Upper lobe of left lung (tissue), 6 donors: ENCODE measurements around the gene KCNK2. TPM values are rescaled to one million over a fixed set of nuclear protein-coding genes. Genes with fewer than 3 reads are reported as not detected.

Source experiments
- ATAC-seq, 2 donors: fragments of 200-7000 bp; cut with Tn5 transposase; one replicate each; pipeline ENCODE4 v1.9.1; 2022; ENCODE audit warnings: mild to moderate bottlenecking in 2 of 2, moderate library complexity in 2 of 2; ENCODE audit not compliant: low FRiP score in 2 of 2
- DNase-seq, 2 donors: peaks; one replicate each; pipeline ENCODE4 v3.0.0-alpha.2; 2019 to 2020
- H3K27ac ChIP-seq, 4 donors: fragments of 200-600 bp; sonication (generic); one replicate each; pipeline ENCODE4 v1.5.1; 2016 to 2019
- H3K27me3 ChIP-seq, 4 donors: fragments of 200-600 bp; sonication (generic); one replicate each; pipeline ENCODE4 v1.5.1; 2017 to 2019
- H3K36me3 ChIP-seq, 4 donors: fragments of 200-600 bp; sonication (generic); one replicate each; pipeline ENCODE4 v1.5.1; 2016 to 2019
- H3K4me1 ChIP-seq, 4 donors: fragments of 200-600 bp; sonication (generic); one replicate each; pipeline ENCODE4 v1.5.1; 2018 to 2019
- H3K4me3 ChIP-seq, 4 donors: fragments of 200-600 bp; sonication (generic); one replicate each; pipeline ENCODE4 v1.5.1; 2017 to 2019; ENCODE audit warnings: mild to moderate bottlenecking in 2 of 4, moderate library complexity in 1 of 4
- H3K9me3 ChIP-seq, 4 donors: fragments of 200-600 bp; sonication (generic); one replicate each; pipeline ENCODE4 v1.5.1; 2018 to 2019
- EP300 ChIP-seq, 4 donors: sonication (generic); formaldehyde crosslinking; IDR thresholded peaks; one replicate each; pipeline ENCODE4 v1.5.1; 2017; ENCODE audit warnings: antibody characterized with exemption in 4 of 4, control low read depth in 2 of 4
- POLR2A ChIP-seq, 4 donors: fragments of 450-650 bp; IDR thresholded peaks; one replicate each; pipeline ENCODE4 v1.5.1; 2016 to 2017; ENCODE audit warnings: antibody characterized with exemption in 4 of 4, mild to moderate bottlenecking in 2 of 4
- POLR2AphosphoS5 ChIP-seq, 2 donors: sonication (generic); formaldehyde crosslinking; IDR thresholded peaks; one replicate each; pipeline ENCODE4 v1.5.1; 2017; ENCODE audit warnings: antibody characterized with exemption in 2 of 2
- WGBS, 2 donors: methylation state at CpG; one replicate each; pipeline ENCODE4 v1.1.5; 2017 to 2018; 5-methylcytosine and 5-hydroxymethylcytosine counted together
- total RNA-seq, 6 donors: library from RNA; depleted of rRNA in 4 of 6; stranded (reverse); fragments of >200 nt in 4 of 6; gene quantifications; one replicate each; pipeline versions ENCODE4 v1.1.0 to v1.2.1, GENCODE V29; 2016 to 2021
- TF ChIP-seq, protein P1 (sequence below), 6 experiments: fragments of 450-650 bp in 4 of 6; fragments of 200-600 bp in 2 of 6; sonication (generic) in 2 of 6; IDR thresholded peaks; one replicate each; pipeline ENCODE4 v1.5.1; 2016 to 2019; ENCODE audit warnings: antibody characterized with exemption in 6 of 6
- donor health status: DM: no; HTN: no; CAD: no; lungs with moderate emphysema.
- donor health status: DM: no; HTN: yes; CAD: no; lungs with severe emphysema.

Gene KCNK2
- total RNA-seq, 6 donors from 2014 or later = 0.20 to 2.4 (median 0.33) TPM; not detected in 2

DNA sequence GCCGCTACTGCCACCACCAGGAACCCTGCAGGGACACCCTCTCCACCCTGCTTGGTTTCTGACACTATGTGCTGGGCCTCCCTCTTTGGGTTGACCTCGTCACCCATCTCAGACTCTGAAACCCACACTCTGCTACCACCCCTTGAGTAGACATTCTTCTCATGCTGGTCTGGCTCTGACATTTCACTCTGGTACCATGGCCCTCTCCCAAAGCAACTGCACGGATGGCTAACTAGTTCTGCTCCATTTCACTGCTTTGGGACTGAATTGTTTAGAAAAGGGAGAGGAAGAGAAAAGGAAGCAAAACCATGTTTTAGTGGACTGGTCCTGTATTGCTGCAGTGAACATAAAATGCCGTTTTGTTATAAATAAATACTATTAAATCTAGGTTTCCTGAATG, 137.8 kb downstream of the KCNK2 start:
- DNase-seq (no peak), ATAC-seq (peak in 1 of 2 donors; percentile 24)
- no peaks in the 10 kb centered on the region for H3K36me3 ChIP-seq
- 82 to 92% methylated on average over 4 of the region's 4 CpGs for WGBS, 2 donors
- no peaks in the 10 kb centered on the region for H3K9me3 ChIP-seq
- no peak overlapping the region for H3K27ac ChIP-seq
- H3K4me3 ChIP-seq = no peak overlapping the region
- H3K4me1 ChIP-seq = no peaks in the 10 kb centered on the region
- no peaks in the 10 kb centered on the region for H3K27me3 ChIP-seq
- TF ChIP-seq, protein P1, sequence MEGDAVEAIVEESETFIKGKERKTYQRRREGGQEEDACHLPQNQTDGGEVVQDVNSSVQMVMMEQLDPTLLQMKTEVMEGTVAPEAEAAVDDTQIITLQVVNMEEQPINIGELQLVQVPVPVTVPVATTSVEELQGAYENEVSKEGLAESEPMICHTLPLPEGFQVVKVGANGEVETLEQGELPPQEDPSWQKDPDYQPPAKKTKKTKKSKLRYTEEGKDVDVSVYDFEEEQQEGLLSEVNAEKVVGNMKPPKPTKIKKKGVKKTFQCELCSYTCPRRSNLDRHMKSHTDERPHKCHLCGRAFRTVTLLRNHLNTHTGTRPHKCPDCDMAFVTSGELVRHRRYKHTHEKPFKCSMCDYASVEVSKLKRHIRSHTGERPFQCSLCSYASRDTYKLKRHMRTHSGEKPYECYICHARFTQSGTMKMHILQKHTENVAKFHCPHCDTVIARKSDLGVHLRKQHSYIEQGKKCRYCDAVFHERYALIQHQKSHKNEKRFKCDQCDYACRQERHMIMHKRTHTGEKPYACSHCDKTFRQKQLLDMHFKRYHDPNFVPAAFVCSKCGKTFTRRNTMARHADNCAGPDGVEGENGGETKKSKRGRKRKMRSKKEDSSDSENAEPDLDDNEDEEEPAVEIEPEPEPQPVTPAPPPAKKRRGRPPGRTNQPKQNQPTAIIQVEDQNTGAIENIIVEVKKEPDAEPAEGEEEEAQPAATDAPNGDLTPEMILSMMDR (IDR thresholded peaks at IDR 0.05) = no peak
- TF ChIP-seq POLR2AphosphoS5 (IDR thresholded peaks at IDR 0.05) = no peak
- no peak for TF ChIP-seq EP300 (IDR thresholded peaks at IDR 0.05)
- TF ChIP-seq POLR2A (IDR thresholded peaks at IDR 0.05) = no peak

DNA sequence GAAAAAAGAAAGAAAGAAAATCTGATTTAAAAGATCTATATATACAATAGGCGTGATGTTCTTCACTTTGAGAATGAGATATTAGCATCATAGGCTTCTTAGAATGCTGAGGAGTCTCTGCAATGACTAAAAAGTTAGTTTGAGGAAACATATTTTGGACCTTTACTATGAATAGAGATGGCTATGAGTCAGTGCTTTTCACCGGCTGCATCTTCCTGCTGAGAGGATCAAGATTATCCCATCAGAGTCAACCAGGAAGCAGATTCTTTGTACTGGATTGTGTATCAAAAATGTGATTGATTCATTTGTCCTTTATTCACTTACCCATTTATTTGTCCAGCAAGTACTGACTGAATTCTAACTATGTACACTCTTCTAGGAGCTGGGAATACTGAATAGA, 144.2 kb downstream of the KCNK2 start:
- Histone ChIP-seq H3K27ac (no peak overlapping the region), H3K4me3 (no peak overlapping the region), H3K9me3 (no peaks in the 10 kb centered on the region), H3K27me3 (no peaks in the 10 kb centered on the region), H3K4me1 (no peaks in the 10 kb centered on the region), H3K36me3 (no peaks in the 10 kb centered on the region)
- TF ChIP-seq EP300 (IDR thresholded peaks at IDR 0.05) (no peak), POLR2AphosphoS5 (IDR thresholded peaks at IDR 0.05) (no peak), POLR2A (IDR thresholded peaks at IDR 0.05) (no peak)
- TF ChIP-seq, protein P1 (IDR thresholded peaks at IDR 0.05) = no peak
- DNase-seq = no peak
- 89 to 90% methylated on average over 2 of the region's 2 CpGs for WGBS, 2 donors
- ATAC-seq = no peak

DNA sequence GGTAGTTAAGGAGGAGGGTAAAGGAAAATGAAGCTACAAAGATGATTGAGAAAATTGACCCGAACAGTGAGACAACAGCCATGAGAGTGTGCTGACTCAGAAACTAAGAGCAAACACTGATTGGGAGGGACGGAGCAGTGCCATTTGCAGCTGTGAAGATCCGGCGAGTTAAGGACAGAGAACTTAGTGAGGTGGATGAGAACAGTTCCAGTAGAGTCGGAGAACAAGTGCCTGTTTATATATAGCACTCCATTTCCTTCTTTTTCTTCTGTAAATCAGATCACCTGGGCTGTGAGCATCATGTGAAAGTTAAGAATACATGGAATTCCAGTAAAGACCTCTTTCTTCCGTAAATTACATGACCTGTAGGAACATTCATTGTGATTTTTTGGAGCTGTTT, 145.7 kb downstream of the KCNK2 start:
- DNase-seq = no peak
- TF ChIP-seq POLR2A (IDR thresholded peaks at IDR 0.05) (no peak), POLR2AphosphoS5 (IDR thresholded peaks at IDR 0.05) (no peak), EP300 (IDR thresholded peaks at IDR 0.05) (no peak)
- TF ChIP-seq, protein P1 (IDR thresholded peaks at IDR 0.05) = no peak

DNA sequence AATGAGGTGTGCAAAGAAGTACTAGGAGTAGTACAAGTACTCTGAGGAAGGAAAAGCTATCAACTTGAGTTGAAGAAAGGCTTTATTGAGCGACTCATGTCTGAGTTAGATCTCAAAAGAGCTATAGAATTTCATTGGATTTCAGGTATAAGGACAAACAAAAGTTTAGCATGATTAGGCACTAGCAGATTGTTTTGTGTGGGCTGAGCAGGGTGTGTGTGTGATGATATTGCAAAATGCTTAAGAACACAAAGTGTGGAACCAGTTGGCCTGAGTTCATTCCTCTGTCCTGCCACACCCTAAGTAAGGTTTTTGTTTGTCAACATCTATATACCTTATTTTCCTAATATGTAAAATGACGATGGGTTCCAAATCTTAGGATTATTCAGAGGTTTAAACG, 158.9 kb downstream of the KCNK2 start:
- TF ChIP-seq EP300 (IDR thresholded peaks at IDR 0.05) (no peak), POLR2A (IDR thresholded peaks at IDR 0.05) (no peak), POLR2AphosphoS5 (IDR thresholded peaks at IDR 0.05) (no peak)
- TF ChIP-seq, protein P1 (IDR thresholded peaks at IDR 0.05) = no peak
- Histone ChIP-seq H3K4me1 (no peaks in the 10 kb centered on the region), H3K27ac (no peak overlapping the region), H3K9me3 (no peaks in the 10 kb centered on the region), H3K36me3 (no peaks in the 10 kb centered on the region), H3K27me3 (no peaks in the 10 kb centered on the region), H3K4me3 (no peak overlapping the region)
- ATAC-seq (no peak), DNase-seq (no peak)
- 78 to 88% methylated on average over 3 of the region's 3 CpGs for WGBS, 2 donors

More for the DNA sequence above, 145.7 kb downstream of the KCNK2 start:
- Histone ChIP-seq H3K4me3 (no peak overlapping the region), H3K9me3 (no peaks in the 10 kb centered on the region), H3K36me3 (no peaks in the 10 kb centered on the region), H3K4me1 (no peaks in the 10 kb centered on the region), H3K27ac (no peak overlapping the region), H3K27me3 (no peaks in the 10 kb centered on the region)
- ATAC-seq = no peak
- 75 to 79% methylated on average over 6 of the region's 6 CpGs for WGBS, 2 donors

DNA sequence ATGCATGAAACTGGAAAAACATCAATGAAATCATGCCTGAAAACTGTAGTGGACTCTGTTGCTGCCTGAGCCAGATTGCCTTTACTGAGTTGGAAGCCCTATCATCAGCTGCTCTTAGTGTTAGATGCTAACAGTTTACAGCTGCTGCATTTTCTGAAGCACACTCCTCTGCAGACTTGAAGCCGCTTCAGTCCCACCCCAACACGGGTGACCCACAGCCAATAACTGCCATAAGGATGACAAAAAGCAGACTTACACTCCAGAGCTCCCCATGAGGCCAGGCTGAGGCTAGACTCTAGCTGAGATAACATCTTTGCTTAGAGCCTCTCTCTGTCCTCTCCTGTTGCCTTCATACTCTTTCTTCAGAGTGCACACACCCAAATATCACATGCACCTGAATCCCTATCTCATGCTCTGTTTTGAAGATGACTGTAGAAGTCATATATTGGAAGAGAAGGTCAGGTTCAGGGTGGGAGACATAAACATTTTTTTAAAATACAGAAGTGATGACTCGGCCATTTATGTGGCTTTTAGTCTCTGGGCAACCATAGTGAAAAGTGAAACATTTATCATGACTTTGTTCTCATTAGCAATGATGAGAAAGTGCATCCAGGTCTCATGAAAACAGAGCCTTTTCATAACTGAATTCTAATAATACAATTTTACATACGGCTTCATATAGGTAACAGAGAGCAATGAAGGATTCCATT, 161.0 kb downstream of the KCNK2 start:
- no peak for TF ChIP-seq POLR2A (IDR thresholded peaks at IDR 0.05)
- TF ChIP-seq, protein P1 (IDR thresholded peaks at IDR 0.05) = no peak
- no peak for TF ChIP-seq POLR2AphosphoS5 (IDR thresholded peaks at IDR 0.05)
- no peak for TF ChIP-seq EP300 (IDR thresholded peaks at IDR 0.05)
- Histone ChIP-seq H3K27ac (no peak overlapping the region), H3K4me3 (no peak overlapping the region), H3K27me3 (no peaks in the 10 kb centered on the region), H3K9me3 (no peaks in the 10 kb centered on the region), H3K4me1 (no peaks in the 10 kb centered on the region), H3K36me3 (no peaks in the 10 kb centered on the region)
- 76 to 88% methylated on average over 4 of the region's 4 CpGs for WGBS, 2 donors
- DNase-seq (no peak), ATAC-seq (no peak)
